DND-41 (cell line): ENCODE measurements around the gene HOXA3.

Experiments used
- EZH2 ChIP-seq: IDR thresholded peaks from 3 replicates; pipeline ENCODE4 v1.6.1; 2012; ENCODE audit warnings: borderline replicate concordance, low read depth, mild to moderate bottlenecking, moderate library complexity, low read length, inconsistent platforms; ENCODE audit not compliant: severe bottlenecking
- TF ChIP-seq, protein P1 (sequence below): IDR thresholded peaks from 2 replicates; pipeline ENCODE4 v1.5.1; 2012; ENCODE audit warnings: borderline replicate concordance, low read length, moderate library complexity, mild to moderate bottlenecking; ENCODE audit not compliant: poor library complexity, severe bottlenecking; ENCODE audit errors: extremely low read depth

DNA sequence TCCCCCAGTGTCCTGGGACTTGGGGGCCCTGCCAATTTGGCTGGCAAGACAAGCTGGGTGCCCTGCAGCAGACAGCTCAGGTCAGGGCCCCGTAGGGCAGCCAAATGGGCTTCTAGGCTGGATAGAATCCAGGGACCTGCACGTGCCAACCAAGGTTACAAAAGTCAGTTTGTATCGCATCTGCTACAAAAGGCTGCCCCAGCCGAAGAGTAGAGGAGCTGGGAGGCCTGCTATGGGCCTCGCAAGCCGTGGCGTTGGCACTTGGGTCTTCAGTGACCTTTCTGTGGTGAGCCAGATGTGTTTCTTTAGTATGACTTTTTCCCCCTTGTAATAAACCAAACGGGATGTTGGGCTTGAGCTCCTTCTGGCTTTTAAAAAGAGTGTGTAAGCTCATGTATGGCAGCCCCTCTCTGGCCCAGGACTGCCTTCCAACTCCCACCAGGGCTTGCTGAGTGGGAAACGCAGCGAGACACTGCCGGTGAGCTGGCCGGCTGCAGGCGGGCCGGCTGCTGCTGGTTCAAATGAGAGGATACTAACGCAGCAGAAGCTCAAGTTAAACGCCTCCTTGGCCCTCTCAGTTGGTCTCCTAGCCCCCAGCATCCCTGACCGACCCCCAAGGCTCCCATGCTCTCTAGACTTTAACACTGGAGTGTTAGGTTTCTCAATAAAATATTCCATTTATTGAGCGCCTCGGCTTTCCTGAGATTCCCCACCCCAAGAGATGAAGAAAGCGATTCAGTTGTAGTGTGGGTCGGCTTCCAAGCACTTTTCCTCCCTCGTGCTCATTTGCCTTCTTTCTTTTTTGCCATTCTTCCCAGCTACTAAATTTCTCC, 24.8 kb upstream of the HOXA3 start:
- TF ChIP-seq, protein P1, sequence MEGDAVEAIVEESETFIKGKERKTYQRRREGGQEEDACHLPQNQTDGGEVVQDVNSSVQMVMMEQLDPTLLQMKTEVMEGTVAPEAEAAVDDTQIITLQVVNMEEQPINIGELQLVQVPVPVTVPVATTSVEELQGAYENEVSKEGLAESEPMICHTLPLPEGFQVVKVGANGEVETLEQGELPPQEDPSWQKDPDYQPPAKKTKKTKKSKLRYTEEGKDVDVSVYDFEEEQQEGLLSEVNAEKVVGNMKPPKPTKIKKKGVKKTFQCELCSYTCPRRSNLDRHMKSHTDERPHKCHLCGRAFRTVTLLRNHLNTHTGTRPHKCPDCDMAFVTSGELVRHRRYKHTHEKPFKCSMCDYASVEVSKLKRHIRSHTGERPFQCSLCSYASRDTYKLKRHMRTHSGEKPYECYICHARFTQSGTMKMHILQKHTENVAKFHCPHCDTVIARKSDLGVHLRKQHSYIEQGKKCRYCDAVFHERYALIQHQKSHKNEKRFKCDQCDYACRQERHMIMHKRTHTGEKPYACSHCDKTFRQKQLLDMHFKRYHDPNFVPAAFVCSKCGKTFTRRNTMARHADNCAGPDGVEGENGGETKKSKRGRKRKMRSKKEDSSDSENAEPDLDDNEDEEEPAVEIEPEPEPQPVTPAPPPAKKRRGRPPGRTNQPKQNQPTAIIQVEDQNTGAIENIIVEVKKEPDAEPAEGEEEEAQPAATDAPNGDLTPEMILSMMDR: no peak
- TF ChIP-seq EZH2: no peak
